GM21390 (cell line): Measurements from ENCODE around the gene CDK18.
"Not testable (repeated sequence)": the region's sequence is repeated elsewhere in the genome, so short reads cannot be mapped to it uniquely, and the experiment has no call there.

Source experiments
- ATAC-seq: cut with Tn5 transposase; IDR thresholded peaks from one replicate; pipeline ENCODE4 v1.9.1; 2021; ENCODE audit not compliant: unreplicated experiment

Gene CDK18

GRCh38 chr1:205504311-205505075 lies at the start of gene CDK18:
TSS of gene CDK18 (plus strand) at chr1:205504669. CDS start at chr1:205523168, 18,499 bp downstream.
- ATAC-seq, result no peak

GRCh38 chr1:205454903-205455335 lies 49.5 kb upstream of the CDK18 start:
- no peak for ATAC-seq

GRCh38 chr1:205455581-205456382 lies 48.7 kb upstream of the CDK18 start, which contains the start of gene BLACAT1:
TSS of gene BLACAT1 (minus strand) at chr1:205456045.
- ATAC-seq, result no peak

- no peak for ATAC-seq
These were observed 48.0 kb upstream of the CDK18 start for GRCh38 chr1:205456383-205456867.

GRCh38 chr1:205456868-205457745 lies 47.4 kb upstream of the CDK18 start:
- no peak for ATAC-seq

- ATAC-seq, result no peak
These were observed 45.5 kb upstream of the CDK18 start for GRCh38 chr1:205458777-205459566.

GRCh38 chr1:205465392-205465791 lies 39.1 kb upstream of the CDK18 start:
- no peak for ATAC-seq

- no peak for ATAC-seq
These were observed 37.8 kb upstream of the CDK18 start for GRCh38 chr1:205466595-205467220.

GRCh38 chr1:205470131-205470530 lies 34.3 kb upstream of the CDK18 start:
- no peak for ATAC-seq

- ATAC-seq, result no peak
These were observed 31.6 kb upstream of the CDK18 start for GRCh38 chr1:205472737-205473441.

- ATAC-seq, result no peak
These were observed 31.0 kb upstream of the CDK18 start for GRCh38 chr1:205473475-205473874.

GRCh38 chr1:205473966-205474365 lies 30.5 kb upstream of the CDK18 start:
- no peak for ATAC-seq

- no peak for ATAC-seq
These were observed 29.9 kb upstream of the CDK18 start for GRCh38 chr1:205474571-205474970.

- no peak for ATAC-seq
These were observed 28.6 kb upstream of the CDK18 start for GRCh38 chr1:205475855-205476254.

- no peak for ATAC-seq
These were observed 27.8 kb upstream of the CDK18 start for GRCh38 chr1:205476648-205477047.

GRCh38 chr1:205477121-205477758 lies 27.2 kb upstream of the CDK18 start:
- ATAC-seq, result no peak

GRCh38 chr1:205477759-205478247 lies 26.7 kb upstream of the CDK18 start:
- no peak for ATAC-seq

- ATAC-seq, result not testable (repeated sequence)
These were observed 25.5 kb upstream of the CDK18 start for GRCh38 chr1:205478985-205479384.
